Thoracic aorta (tissue), 2 donors: Measurements from ENCODE around the gene JKAMP. TPM values are rescaled to one million over a fixed set of nuclear protein-coding genes. Genes with fewer than 3 reads are reported as not detected.

ENCODE experiments used
- ATAC-seq: fragments of 150-250 bp; one replicate; pipeline ENCODE4 v1.8.0; 2017; ENCODE audit warnings: low read depth; ENCODE audit not compliant: insufficient number of reproducible peaks, low FRiP score
- DNase-seq: peaks from one replicate; pipeline ENCODE4 v3.0.0-alpha.2; 2020; ENCODE audit warnings: low spot score
- H3K27ac ChIP-seq, 2 donors: fragments of 200-600 bp; sonication (generic); 1 replicate in 1 of 2; 2 replicates in 1 of 2; pipeline ENCODE4 v1.5.1; 2016; ENCODE audit warnings: mild to moderate bottlenecking in 2 of 2, moderate library complexity in 2 of 2
- H3K27me3 ChIP-seq: fragments of 200-600 bp; sonication (generic); replicated peaks from 2 replicates; pipeline ENCODE4 v1.6.0; 2016; ENCODE audit warnings: mild to moderate bottlenecking; ENCODE audit not compliant: insufficient read depth
- H3K36me3 ChIP-seq: fragments of 200-600 bp; sonication (generic); one replicate; pipeline ENCODE4 v1.5.1; 2016
- H3K4me1 ChIP-seq, 2 donors: fragments of 200-600 bp; sonication (generic); 1 replicate in 1 of 2; 2 replicates in 1 of 2; pipeline versions ENCODE4 v1.5.1 to v1.6.0; 2016; ENCODE audit warnings: low read depth in 2 of 2, mild to moderate bottlenecking in 1 of 2; ENCODE audit not compliant: control insufficient read depth in 1 of 2
- H3K4me3 ChIP-seq: fragments of 200-600 bp; sonication (generic); 2 replicates; pipeline ENCODE4 v1.5.1; 2016; ENCODE audit warnings: mild to moderate bottlenecking
- H3K9me3 ChIP-seq: fragments of 200-600 bp; sonication (generic); 2 replicates; pipeline ENCODE4 v1.5.1; 2016
- CTCF ChIP-seq: fragments of 200-600 bp; sonication (generic); IDR thresholded peaks from one replicate; pipeline ENCODE4 v1.5.1; 2019; ENCODE audit warnings: antibody characterized with exemption
- total RNA-seq, 2 donors: library from RNA; depleted of rRNA; stranded (reverse); fragments of >200 nt; gene quantifications; one replicate each; pipeline versions ENCODE4 v1.1.0 to v1.2.3, GENCODE V29; 2016

The JKAMP gene, protein sequence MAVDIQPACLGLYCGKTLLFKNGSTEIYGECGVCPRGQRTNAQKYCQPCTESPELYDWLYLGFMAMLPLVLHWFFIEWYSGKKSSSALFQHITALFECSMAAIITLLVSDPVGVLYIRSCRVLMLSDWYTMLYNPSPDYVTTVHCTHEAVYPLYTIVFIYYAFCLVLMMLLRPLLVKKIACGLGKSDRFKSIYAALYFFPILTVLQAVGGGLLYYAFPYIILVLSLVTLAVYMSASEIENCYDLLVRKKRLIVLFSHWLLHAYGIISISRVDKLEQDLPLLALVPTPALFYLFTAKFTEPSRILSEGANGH
- total RNA-seq = 10 to 100 TPM; 57.4 to 75.1 TPM

- no peaks in the 10 kb centered on the region for H3K27me3 ChIP-seq
- DNase-seq = peak; percentile 96
- ATAC-seq = peak; percentile 76
- H3K36me3 ChIP-seq = no peaks in the 10 kb centered on the region
- TF ChIP-seq CTCF = peak; percentile 67
- H3K4me1 ChIP-seq = peaks cover 34 to 62% of the 10 kb centered on the region in 2 donors
- H3K9me3 ChIP-seq = no peaks in the 10 kb centered on the region
- peak within 1 kb of the TSS; percentile 88 to 92 for H3K27ac ChIP-seq
- peak within 1 kb of the TSS; percentile 98 for H3K4me3 ChIP-seq
These were observed at the start of gene JKAMP, which contains the start of gene L3HYPDH for GRCh38 chr14:59483819-59484638. Gene JKAMP (plus strand): TSS chr14:59484517. CDS start chr14:59484590, 73 bp downstream. Gene L3HYPDH (minus strand): TSS chr14:59484408. CDS start chr14:59484316, 92 bp downstream.

DNA sequence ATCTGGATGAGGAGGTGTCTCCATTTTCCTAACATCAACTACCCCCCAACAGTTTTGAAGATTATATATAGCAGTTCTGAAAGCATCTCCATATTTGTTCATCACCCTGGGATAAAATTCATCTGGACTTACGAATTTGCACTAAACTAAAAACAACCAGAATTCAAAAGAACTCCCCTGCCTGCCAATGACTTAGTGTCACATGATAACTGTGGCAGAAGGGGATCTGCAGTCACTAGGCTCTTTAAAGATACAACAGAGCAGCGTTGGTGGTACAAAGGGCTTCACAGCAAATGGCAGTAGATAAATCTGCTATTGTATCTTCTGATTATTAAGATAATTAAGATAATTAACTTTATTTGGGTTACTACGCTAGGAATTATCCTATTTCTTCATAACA, 49.2 kb upstream of the JKAMP start:
- Histone ChIP-seq H3K36me3 (no peaks in the 10 kb centered on the region), H3K4me3 (no peak overlapping the region), H3K9me3 (no peaks in the 10 kb centered on the region), H3K27ac (peak overlapping the region in 1 of 2 donors; percentile 35), H3K27me3 (no peaks in the 10 kb centered on the region), H3K4me1 (peaks cover 23 to 72% of the 10 kb centered on the region in 2 donors)
- ATAC-seq = no peak
- DNase-seq = no peak
- TF ChIP-seq CTCF = no peak

- H3K36me3 ChIP-seq = no peaks in the 10 kb centered on the region
- no peak overlapping the region for H3K4me3 ChIP-seq
- H3K4me1 ChIP-seq = peaks cover 23 to 76% of the 10 kb centered on the region in 2 donors
- ATAC-seq (no peak), DNase-seq (no peak)
- TF ChIP-seq CTCF = no peak
- peak overlapping the region; percentile 14 for H3K27ac ChIP-seq
- H3K9me3 ChIP-seq = no peaks in the 10 kb centered on the region
- H3K27me3 ChIP-seq = no peaks in the 10 kb centered on the region
These were observed 48.3 kb upstream of the JKAMP start for GRCh38 chr14:59435987-59436386.

- H3K27me3 ChIP-seq = no peaks in the 10 kb centered on the region
- DNase-seq (no peak), ATAC-seq (no peak)
- H3K9me3 ChIP-seq = no peaks in the 10 kb centered on the region
- no peak for TF ChIP-seq CTCF
- peak overlapping the region; percentile 11 to 75 for H3K27ac ChIP-seq
- H3K4me3 ChIP-seq = no peak overlapping the region
- H3K4me1 ChIP-seq = peaks cover 23 to 64% of the 10 kb centered on the region in 2 donors
- H3K36me3 ChIP-seq = no peaks in the 10 kb centered on the region
These were observed 46.1 kb upstream of the JKAMP start for GRCh38 chr14:59438195-59438647.
